ENCODE measurements around the gene DNAJC1.

DNAJC1 gene

DNA sequence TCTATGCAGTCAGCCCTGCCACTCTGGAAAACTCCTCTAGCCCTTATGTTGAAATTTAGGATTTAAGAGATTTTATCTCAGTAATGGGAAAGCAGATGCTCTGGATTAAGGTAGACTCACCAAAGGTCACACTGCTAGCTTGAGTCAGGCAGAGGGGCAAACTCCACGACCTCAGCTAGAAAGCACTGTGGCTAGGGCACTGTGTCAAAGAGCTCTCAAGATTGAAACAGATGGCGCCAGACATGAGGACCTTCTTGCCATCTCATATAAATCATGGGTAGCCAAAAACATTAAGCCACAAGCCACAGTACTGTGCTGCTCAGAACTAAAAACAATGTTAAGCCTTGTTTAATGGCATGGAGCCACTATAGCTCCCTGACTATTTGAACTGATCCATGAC is 188.7 kb downstream of the DNAJC1 start:
- TF ChIP-seq, protein P1, sequence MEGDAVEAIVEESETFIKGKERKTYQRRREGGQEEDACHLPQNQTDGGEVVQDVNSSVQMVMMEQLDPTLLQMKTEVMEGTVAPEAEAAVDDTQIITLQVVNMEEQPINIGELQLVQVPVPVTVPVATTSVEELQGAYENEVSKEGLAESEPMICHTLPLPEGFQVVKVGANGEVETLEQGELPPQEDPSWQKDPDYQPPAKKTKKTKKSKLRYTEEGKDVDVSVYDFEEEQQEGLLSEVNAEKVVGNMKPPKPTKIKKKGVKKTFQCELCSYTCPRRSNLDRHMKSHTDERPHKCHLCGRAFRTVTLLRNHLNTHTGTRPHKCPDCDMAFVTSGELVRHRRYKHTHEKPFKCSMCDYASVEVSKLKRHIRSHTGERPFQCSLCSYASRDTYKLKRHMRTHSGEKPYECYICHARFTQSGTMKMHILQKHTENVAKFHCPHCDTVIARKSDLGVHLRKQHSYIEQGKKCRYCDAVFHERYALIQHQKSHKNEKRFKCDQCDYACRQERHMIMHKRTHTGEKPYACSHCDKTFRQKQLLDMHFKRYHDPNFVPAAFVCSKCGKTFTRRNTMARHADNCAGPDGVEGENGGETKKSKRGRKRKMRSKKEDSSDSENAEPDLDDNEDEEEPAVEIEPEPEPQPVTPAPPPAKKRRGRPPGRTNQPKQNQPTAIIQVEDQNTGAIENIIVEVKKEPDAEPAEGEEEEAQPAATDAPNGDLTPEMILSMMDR (IDR thresholded peaks at IDR 0.05; ENCODE audit: borderline replicate concordance, insufficient read depth, low read depth, low read length) = no peak
- no peak overlapping the region for H3K4me3 ChIP-seq (ENCODE audit: low read depth, low read length)

DNA sequence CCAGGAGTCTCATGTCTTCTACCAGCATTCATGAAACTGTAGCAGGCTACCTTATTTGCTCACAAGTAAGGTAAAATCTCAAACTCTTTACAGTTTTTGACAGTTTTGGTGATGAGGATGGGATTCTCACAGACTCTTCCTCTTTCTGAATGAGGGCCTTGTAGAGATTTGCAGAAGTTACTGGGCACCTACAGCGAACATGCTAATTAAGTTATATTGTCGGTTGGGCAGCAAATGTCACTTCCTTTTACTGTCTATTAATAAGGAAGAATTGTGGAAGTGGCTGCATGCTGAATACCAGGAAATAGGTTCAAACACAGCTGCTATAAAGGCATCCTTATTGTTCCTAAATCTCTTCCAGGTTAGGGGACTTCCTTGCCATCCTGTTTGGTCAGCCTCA is 189.6 kb downstream of the DNAJC1 start:
- H3K4me3 ChIP-seq (ENCODE audit: low read depth, low read length) = no peak overlapping the region
- TF ChIP-seq, protein P1 (IDR thresholded peaks at IDR 0.05; ENCODE audit: borderline replicate concordance, insufficient read depth, low read depth, low read length) = no peak

DNA sequence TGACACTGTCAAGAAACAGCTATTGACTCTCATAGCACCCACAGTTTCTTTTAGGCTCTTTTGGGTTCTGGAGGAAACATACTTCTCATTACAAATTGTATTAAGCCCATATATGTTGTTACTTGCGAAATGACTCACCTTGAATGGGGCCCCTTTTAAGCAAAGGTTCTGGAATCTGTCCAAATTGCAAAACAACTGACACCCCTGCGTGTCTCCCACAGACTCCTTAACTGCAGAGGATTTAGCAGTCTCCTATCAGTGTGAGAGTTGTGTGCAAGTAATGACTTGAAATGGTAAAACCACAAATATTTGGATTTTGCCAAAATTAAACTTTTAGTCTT is 192.3 kb downstream of the DNAJC1 start:
- TF ChIP-seq, protein P1 (IDR thresholded peaks at IDR 0.05; ENCODE audit: borderline replicate concordance, insufficient read depth, low read depth, low read length) = no peak
- H3K4me3 ChIP-seq (ENCODE audit: low read depth, low read length) = no peak overlapping the region

DNA sequence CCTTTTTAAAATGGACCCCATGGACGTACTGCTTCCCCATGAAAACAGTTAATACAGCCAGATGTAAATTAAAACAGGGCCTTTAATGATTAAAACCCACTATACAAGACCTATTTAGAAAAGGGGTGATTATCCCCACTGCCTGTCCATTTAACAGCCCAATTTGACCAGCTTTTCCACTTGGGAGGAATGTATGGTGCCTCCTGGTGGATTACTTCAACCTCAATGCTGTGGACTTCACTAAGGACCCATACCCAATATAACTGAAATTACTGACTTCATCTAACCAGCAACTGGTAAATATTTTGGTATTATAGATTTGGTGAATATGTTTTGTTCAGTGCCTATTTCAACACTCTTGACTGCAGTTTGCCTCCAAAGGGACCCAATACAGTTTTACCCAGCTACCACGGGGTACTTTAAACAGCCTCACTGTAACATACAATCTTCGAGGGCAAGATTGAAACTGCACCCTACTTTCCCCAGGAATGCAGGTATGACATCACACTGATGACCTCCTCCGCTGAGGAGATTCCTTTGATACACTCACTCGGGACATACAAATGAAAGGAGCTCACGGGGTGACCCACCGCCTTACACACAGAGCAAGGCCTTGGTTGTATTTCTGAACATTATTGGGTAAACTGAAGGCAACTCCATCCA is 192.8 kb downstream of the DNAJC1 start:
- no peak overlapping the region for H3K4me3 ChIP-seq (ENCODE audit: low read depth, low read length)
- TF ChIP-seq, protein P1 (IDR thresholded peaks at IDR 0.05; ENCODE audit: borderline replicate concordance, insufficient read depth, low read depth, low read length) = no peak

DNA sequence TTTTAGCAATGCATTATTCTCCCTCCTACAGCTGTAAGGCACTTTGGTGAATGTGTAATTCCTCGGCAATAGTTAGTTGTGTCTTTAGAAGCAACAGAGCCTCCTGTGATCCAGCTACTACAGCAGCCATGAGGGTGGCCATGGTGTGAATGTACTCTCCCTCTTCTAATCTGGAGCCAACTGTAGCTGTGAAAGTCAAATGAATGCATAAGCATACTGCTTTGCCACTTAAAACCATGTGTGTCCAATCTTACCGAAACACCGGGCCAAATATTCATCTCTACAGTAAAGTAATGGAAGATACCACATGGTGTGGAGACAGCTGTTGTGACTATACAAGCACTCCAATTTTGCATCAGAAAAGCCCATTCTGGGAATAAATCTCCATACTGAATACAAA is 195.0 kb downstream of the DNAJC1 start:
- H3K4me3 ChIP-seq (ENCODE audit: low read depth, low read length) = no peak overlapping the region
- TF ChIP-seq, protein P1 (IDR thresholded peaks at IDR 0.05; ENCODE audit: borderline replicate concordance, insufficient read depth, low read depth, low read length) = no peak

DNA sequence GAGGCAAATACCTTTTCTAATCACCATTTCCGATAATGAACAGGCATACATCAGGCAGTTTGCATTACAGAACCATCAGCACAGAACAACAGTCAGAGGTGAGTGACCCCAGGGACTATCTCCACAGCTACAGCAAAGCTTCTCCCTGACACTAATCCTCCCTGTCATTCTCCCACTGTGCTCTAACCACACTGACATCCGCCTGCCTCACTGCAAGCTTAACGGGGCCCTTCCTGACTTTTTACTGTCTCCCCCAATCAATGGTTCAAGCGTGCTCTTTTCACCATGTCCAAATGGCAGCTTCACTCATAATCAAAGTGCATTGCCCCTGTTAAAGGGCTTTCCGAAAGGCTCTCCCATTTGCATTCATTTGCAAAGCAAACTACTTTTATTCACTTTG is 196.3 kb downstream of the DNAJC1 start:
- TF ChIP-seq, protein P1 (IDR thresholded peaks at IDR 0.05; ENCODE audit: borderline replicate concordance, insufficient read depth, low read depth, low read length) = no peak
- H3K4me3 ChIP-seq (ENCODE audit: low read depth, low read length) = no peak overlapping the region

DNA sequence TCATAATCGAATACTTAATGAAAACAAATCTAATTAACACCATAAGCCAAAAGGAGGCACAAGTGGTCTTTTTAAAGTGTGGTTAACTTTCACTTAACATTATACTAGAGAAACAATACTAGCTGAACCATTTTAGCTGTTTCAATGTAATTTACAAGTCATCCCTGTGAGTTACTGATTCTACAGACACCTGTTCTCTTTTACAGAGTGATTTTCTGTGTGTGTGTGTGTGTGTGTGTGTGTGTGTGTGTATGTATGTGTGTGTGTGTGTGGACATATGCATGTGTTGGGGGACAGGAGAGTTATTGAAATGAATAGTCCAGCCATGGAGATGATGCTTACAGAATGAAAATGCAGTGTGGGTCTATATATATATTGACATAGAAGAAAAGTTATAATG is 200.2 kb downstream of the DNAJC1 start:
- TF ChIP-seq, protein P1 (IDR thresholded peaks at IDR 0.05; ENCODE audit: borderline replicate concordance, insufficient read depth, low read depth, low read length) = no peak
- no peak overlapping the region for H3K4me3 ChIP-seq (ENCODE audit: low read depth, low read length)

All from GM12875 (cell line).